HG03354 (cell line): ENCODE results near the gene YAP1.

ENCODE experiments used
- ATAC-seq: cut with Tn5 transposase; IDR thresholded peaks from one replicate; pipeline ENCODE4 v1.9.1; 2021; ENCODE audit warnings: mild to moderate bottlenecking; ENCODE audit not compliant: unreplicated experiment, poor library complexity, severe bottlenecking

Gene YAP1

GRCh38 chr11:102155676-102156075 lies 45.4 kb downstream of the YAP1 start:
- ATAC-seq: no peak

- ATAC-seq: no peak
Measured at GRCh38 chr11:102157219-102157618, 47.0 kb downstream of the YAP1 start.

DNA sequence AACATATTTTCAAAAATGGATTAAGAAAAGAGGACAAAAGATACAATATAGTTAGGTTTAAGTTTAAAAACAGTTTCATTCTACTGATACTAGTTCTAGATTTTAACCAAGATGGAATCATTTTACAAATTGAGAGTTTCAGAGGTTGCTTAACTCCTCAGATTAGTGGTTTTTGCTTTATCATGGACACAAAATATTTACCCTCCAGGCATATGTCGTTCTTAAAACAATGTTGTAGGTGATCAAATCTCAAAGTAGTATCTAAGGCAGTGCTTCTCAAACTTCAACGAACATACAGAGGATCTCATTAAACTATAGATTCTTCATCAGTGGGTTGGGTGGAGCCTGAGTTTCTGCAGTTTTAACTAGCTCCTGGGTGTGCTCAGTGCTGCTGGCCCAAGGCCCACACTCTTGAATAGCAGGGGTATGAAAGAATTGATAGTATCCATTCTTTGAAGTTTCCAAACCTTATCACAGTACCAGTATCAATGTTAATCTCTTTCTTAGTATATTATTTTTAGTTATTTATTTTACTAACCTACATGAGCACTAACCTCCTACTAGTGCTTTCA lies 48.0 kb downstream of the YAP1 start:
- ATAC-seq: no peak

GRCh38 chr11:102163368-102163767 lies 53.1 kb downstream of the YAP1 start:
- no peak for ATAC-seq

GRCh38 chr11:102166175-102167064 lies 56.2 kb downstream of the YAP1 start:
- ATAC-seq: no peak

GRCh38 chr11:102168481-102168880 lies 58.2 kb downstream of the YAP1 start:
- no peak for ATAC-seq

GRCh38 chr11:102171101-102171500 lies 60.9 kb downstream of the YAP1 start:
- ATAC-seq: no peak

DNA sequence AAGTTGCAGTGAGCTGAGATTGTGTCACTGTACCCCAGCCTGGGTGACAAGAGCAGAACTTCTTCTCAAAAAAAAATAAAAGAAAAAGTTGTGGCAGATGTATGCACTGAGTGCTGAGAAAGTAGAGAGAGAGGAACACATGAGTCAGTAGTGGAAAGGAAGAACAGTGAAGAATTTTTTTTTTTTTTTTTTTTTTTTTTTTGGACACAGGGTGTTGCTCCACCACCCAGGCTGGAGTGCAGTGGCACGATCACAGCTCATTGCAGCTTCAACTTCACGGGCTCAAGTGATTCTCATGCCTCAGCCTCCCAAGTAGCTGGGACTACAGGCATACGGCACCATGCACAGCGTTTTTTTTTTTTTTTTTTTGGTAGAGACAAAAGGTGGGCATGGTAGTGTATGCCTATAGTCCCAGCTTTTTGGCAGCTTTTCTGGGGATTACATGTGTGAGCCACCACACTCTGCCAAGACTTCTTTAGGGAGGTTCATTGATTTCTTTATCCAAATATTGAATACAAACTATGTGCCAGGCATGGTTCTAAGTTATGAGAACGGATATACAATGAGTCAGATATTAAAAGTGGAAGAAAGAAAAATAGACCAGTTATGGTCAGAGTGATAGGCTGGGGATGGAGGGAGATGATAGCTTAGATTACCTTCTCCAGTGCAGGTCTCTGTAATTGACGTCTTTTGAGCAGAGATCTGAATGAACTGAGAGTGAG lies 62.0 kb downstream of the YAP1 start:
- no peak for ATAC-seq

- ATAC-seq: no peak
Measured at GRCh38 chr11:102177126-102177525, 66.9 kb downstream of the YAP1 start.

GRCh38 chr11:102177974-102178631 lies 67.9 kb downstream of the YAP1 start:
- no peak for ATAC-seq

GRCh38 chr11:102179371-102179770 lies 69.1 kb downstream of the YAP1 start:
- ATAC-seq: no peak

GRCh38 chr11:102184269-102184987 lies 74.2 kb downstream of the YAP1 start:
- ATAC-seq: no peak

- ATAC-seq: no peak
Measured at GRCh38 chr11:102186551-102187191, 76.4 kb downstream of the YAP1 start.

DNA sequence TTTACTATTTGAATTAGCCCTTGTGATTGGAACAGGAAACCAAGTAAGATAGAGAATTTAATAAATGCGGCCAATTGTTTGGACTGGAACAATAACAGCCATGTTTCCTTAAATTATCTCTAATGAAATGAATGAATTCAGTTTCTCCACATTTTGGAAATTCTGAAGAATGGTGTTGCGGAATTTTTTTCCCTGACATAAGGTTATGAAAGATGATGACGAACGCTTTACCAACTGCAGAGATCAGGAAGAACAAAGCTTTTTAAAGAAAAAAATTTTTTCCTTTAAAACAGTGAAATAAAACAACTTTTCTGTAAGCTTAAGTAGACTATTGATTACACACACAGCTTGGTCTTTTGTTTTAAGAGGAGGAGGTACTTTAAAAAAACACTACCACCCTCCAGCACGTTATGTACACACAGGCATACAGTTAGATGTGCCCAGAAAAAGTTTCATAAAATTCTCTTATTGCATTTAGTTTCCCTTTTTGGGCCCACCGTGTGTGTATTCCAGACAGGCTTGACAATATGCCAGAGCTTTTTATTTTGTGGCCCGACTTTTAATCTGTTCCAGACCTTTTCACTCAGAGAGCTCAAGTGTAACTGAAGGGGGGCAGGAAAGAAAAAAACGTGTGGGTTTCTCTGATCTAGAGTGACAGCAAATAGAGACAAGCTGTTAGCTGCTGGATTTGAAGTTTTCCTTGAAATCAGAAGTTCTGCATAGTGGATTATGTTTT lies 77.3 kb downstream of the YAP1 start:
- no peak for ATAC-seq

GRCh38 chr11:102188488-102188887 lies 78.2 kb downstream of the YAP1 start:
- no peak for ATAC-seq

GRCh38 chr11:102191832-102192231 lies 81.6 kb downstream of the YAP1 start:
- ATAC-seq: no peak

GRCh38 chr11:102192349-102193066 lies 82.3 kb downstream of the YAP1 start:
- ATAC-seq: no peak

DNA sequence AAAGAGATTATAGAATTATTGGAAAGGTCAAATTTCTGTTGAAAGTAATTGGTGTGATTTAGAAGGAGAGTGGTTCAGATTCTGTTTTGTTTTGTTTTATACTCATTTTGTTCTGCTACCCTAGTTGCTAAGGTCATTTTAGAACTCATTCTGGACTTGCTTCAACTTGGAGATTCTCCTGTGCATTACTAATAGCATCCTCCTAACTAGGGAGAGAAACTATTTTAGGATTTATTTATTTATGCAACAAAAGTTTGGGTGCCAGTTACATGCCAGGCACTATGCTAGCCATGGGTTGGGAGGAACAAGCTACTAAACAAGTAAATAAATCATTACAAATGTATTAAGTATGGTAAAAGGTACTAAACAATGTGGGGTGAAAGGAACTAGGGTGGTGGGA lies 84.0 kb downstream of the YAP1 start:
- no peak for ATAC-seq
